NCI-H187 treated with DMSO at 0.1 percent for 48 hours (cell line): Measurements from ENCODE around the gene FAM47E.
A peak's percentile ranks its signal among the peaks of the same experiment; 100 is the strongest.
"Not testable (repeated sequence)": the region's sequence is repeated elsewhere in the genome, so short reads cannot be mapped to it uniquely, and the experiment has no call there.

Experiments used
- DNase-seq: peaks from one replicate; lab custom pipeline; 2025; lab: John Stamatoyannopoulos, UW

Gene FAM47E

DNA sequence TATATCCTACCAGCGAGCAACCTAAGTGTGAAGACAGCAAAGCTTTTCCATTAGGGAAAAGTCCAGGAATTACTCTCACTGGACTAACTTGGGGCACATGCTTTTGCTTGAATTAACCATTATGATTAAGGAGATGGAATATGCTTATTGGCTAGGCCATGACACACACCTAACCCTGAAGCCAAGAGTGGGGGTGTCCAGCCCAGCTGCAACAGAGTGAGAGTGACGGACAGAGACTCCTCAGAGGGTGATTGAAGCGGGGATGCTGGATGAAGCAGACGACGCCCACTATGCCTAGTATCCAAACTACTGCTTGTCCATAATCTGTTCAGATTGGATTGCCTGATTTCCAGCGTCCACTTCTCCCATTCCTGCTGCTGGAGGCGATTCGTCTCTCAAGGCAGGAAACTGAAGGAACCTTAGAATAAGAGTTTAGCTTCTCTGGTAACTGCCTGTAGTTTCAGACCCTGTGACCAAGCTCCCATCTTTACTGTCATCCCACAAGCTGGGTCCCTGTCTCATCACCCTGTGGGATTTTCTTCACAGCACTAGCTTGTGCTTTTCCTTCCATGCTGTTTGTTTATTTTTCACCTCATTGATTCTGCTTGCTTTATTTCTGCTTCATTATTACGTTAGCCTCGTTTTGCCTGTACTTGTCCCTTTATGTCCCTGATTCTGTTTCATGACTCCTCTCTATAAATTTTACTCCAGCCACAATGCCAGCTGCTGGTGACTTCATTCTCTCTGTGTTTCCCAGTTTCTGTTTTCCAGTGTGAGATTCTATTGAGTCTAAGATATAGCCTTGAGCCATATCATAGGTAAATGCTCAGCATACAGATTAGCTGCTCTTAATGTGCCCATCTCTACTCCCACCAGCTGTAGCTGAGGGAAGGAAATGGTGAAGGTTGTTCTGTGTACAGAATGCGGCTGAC lies 19.0 kb downstream of the FAM47E start:
- no peak for DNase-seq

- DNase-seq, result no peak
These were observed 19.7 kb downstream of the FAM47E start for GRCh38 chr4:76271248-76271647.

GRCh38 chr4:76272073-76272472 lies 20.6 kb downstream of the FAM47E start:
- DNase-seq, result no peak

- no peak for DNase-seq
These were observed 21.1 kb downstream of the FAM47E start for GRCh38 chr4:76272582-76272981.

- DNase-seq, result no peak
These were observed 21.5 kb downstream of the FAM47E start for GRCh38 chr4:76272999-76273398.

- DNase-seq, result no peak
These were observed 24.1 kb downstream of the FAM47E start for GRCh38 chr4:76275486-76276124.

DNA sequence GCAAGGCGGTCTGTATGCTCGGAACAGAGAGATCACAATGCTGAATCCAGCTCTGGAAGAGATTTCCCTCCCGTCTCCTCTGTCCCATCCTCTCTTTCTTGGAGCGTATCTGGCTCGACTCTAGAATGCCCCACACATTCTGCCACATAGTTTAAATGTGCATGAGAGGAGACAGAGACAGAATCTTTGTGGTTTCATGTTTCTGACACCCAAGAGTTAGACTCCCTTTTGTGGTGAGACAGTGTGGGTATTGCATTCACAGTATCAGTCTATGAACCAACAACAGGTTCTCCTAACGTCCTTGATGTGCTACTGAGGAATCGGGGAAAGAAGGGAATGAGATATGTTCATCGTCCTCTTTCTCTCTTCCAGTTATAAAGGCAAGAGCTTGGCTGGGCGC lies 25.3 kb downstream of the FAM47E start:
- no peak for DNase-seq

DNA sequence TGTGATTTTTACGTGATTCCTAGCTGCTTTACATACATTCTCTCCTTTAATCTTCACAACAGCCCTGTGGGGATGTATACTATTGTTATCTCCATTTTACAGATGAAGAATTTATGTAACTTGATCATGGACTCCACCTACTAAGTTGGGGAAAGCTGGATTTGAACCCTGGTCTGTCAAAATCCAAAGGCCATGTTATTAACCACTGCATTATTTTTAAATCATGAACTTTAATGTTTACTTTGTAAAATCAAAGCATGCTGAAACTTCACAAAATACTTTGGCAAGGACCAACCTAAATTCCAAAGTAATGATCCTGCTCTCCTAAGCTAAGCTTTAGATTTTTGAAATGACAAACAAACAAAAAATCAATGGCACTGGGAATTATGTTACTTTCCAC lies 26.1 kb downstream of the FAM47E start:
- DNase-seq, result no peak

GRCh38 chr4:76278583-76278982 lies 27.1 kb downstream of the FAM47E start:
- no peak for DNase-seq

DNA sequence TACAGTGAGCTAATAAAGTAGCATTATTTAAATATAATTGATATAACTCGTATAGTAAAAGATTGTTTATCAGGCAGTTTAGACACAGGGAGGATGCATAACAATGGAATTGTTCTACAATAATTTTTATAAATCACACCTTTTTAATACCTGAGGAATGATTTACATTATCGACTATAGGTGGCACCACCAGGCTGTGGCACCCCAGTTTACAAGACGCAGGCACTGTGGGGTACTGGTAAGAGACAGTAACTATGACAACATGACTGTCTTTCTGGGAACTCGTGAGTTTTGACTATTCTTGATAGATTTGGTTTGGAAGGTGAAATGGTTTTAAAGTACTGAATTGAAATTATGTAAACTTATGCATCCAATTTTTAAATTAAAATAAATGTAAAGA lies 27.9 kb downstream of the FAM47E start:
- no peak for DNase-seq

- DNase-seq, result no peak
These were observed 29.2 kb downstream of the FAM47E start for GRCh38 chr4:76280488-76281441.

- DNase-seq, result not testable (repeated sequence)
These were observed 30.1 kb downstream of the FAM47E start for GRCh38 chr4:76281594-76281993.

DNA sequence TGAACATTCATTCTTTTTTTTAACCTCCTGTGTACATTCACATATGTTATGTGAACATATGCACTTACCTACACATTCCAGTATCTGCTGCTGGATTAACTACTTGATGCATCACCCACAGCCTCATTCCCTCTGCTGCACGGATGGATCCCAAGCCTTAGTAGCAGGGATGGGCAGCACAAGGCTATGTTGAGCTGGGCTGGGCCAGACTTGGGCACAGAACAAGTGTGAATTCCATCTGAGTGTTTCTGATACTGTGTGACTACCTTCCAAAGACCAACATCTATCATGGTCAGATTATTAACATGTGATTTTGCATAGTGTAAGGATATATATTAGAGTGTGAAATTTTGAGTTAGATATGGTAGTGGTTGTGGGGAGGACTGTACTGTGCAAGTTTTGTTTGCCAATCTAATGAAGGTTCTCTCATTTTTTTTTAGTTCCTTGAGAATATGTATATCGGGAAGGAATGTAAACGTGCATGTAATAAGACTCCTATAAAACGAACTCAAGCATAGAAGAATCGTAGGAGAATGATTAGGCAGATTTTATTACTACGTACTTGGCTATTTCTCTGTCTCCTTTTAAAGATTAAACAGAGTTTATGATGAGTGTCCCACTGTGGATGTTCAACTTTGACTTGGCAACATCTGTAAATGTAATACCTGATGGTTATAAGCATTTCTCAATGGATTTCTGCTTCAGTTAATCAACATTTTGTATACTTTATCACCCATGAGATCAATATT lies 31.6 kb downstream of the FAM47E start:
- no peak for DNase-seq

- DNase-seq, result no peak
These were observed 32.4 kb downstream of the FAM47E start for GRCh38 chr4:76283900-76284299.

DNA sequence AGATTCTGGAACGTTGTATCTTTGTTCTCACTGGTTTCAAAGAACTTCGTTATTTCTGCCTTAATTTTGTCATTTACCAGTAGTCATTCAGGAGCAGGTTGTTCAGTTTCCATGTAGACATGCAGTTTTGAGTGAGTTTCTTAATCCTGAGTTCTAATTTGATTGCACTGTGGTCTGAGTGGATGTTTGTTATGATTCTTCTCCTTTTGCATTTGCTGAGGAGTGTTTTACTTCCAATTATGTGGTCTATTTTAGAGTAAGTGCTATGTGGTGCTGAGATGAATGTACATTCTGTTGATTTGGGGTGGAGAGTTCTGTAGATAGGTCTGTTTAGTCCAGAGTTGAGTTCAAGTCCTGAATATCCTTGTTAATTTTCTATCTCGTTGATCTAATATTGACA lies 36.3 kb downstream of the FAM47E start:
- not testable (repeated sequence) for DNase-seq

DNA sequence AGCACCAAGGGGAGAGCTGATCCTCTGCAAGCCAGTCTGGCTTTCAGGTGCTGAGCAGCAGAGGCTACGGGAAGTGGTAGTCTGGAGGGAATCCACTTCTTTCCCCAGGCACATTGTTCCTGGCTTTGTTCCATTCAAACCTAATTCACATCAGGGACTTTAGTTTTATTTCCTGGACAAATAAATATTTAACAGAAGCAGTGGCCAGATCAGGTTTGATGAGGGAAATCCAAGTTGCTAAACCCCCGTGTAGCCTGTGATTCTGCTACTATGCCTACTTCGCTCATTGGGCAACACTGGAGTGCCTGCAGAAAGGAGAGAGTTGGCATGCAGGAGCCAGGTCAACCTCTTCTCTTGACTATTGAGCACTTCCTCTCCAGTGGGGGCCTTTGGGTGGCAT lies 41.2 kb downstream of the FAM47E start:
- no peak for DNase-seq

- DNase-seq, result no peak
These were observed 42.3 kb downstream of the FAM47E start for GRCh38 chr4:76293772-76294171.

DNA sequence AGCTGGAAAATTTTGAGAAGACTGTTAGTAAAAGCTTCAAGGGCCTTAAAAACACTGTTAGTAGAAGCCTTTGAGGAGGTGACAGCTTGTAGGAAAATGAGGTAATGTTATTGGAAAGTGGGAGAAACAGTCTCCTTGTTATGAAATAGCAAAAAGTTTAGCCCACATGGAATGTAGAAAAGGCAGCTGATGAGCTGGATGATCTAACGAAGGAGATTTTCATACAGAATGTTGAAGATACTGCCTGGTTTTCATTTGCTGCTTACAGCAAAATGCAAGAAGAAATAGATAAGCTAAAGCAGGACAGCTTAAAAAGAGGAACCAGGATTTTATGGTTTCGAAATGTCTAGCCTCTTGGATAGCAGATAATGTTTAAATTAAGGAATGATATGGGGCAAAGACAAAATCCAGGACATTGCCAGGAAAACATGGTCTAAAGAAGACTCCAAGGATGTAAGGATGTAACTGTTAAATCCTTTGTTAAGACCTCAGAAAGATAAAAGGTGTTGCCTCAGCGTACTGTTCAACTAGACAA lies 44.8 kb downstream of the FAM47E start:
- DNase-seq, result no peak

- DNase-seq, result no peak
These were observed 46.7 kb downstream of the FAM47E start for GRCh38 chr4:76298227-76298626.

GRCh38 chr4:76300012-76300411 lies 48.5 kb downstream of the FAM47E start:
- DNase-seq, result no peak

- DNase-seq, result peak; percentile 45
These were observed 49.7 kb downstream of the FAM47E start for GRCh38 chr4:76301068-76301774.
